LHCN-M2 (cell line): Measurements from ENCODE around the gene TXN. TPM values are rescaled to one million over a fixed set of nuclear protein-coding genes. Genes with fewer than 3 reads are reported as not detected.

Experiments
- DNase-seq: peaks from one replicate; pipeline ENCODE4 v3.0.0-alpha.2; 2012; ENCODE audit warnings: low read depth
- polyA plus RNA-seq: library from polyadenylated mRNA; unstranded; fragments of >200 nt; gene quantifications from one replicate; pipeline ENCODE4 v1.2.1, GENCODE V29; 2012; ENCODE audit warnings: missing spikeins
- total RNA-seq: library from RNA; depleted of rRNA; stranded (reverse); fragments of >200 nt; gene quantifications from 2 replicates; pipeline ENCODE4 v1.2.3, GENCODE V29; 2014; rRNA removed

Gene TXN
- total RNA-seq = 243 and 247 TPM in 2 replicates
- polyA plus RNA-seq = 607 TPM

- peak; percentile 89 for DNase-seq
These were observed at the start of gene TXN for GRCh38 chr9:110256380-110257096. TXN (minus strand) TSS chr9:110256507; CDS start chr9:110256435, 72 bp downstream.

- DNase-seq = peak; percentile 31
These were observed 46.8 kb upstream of the TXN start for GRCh38 chr9:110303133-110303532.

- no peak for DNase-seq
These were observed 41.8 kb upstream of the TXN start for GRCh38 chr9:110298043-110298605.

GRCh38 chr9:110293248-110293647 lies 36.9 kb upstream of the TXN start:
- DNase-seq = no peak

- DNase-seq = no peak
These were observed 35.7 kb upstream of the TXN start for GRCh38 chr9:110291921-110292557.

- DNase-seq = no peak
These were observed 33.7 kb upstream of the TXN start for GRCh38 chr9:110290001-110290400.

GRCh38 chr9:110288503-110288902 lies 32.2 kb upstream of the TXN start:
- DNase-seq = no peak

GRCh38 chr9:110287289-110287680 lies 31.0 kb upstream of the TXN start:
- DNase-seq = no peak

- no peak for DNase-seq
These were observed 28.0 kb upstream of the TXN start for GRCh38 chr9:110284211-110284844.

- DNase-seq = no peak
These were observed 27.4 kb upstream of the TXN start for GRCh38 chr9:110283751-110284150.

GRCh38 chr9:110282739-110283081 lies 26.4 kb upstream of the TXN start:
- no peak for DNase-seq

GRCh38 chr9:110282018-110282738 lies 25.9 kb upstream of the TXN start:
- DNase-seq = peak; percentile 81

- DNase-seq = peak; percentile 38
These were observed 21.9 kb upstream of the TXN start for GRCh38 chr9:110278080-110278707.

- DNase-seq = no peak
These were observed 20.5 kb upstream of the TXN start for GRCh38 chr9:110276781-110277180.

- no peak for DNase-seq
These were observed 14.1 kb upstream of the TXN start for GRCh38 chr9:110270211-110270995.

GRCh38 chr9:110266795-110267194 lies 10.5 kb upstream of the TXN start:
- DNase-seq = no peak

- no peak for DNase-seq
These were observed 5.3 kb upstream of the TXN start for GRCh38 chr9:110261632-110262031.

- no peak for DNase-seq
These were observed 4.6 kb upstream of the TXN start for GRCh38 chr9:110260911-110261310.

- DNase-seq = no peak
These were observed 3.3 kb upstream of the TXN start for GRCh38 chr9:110259566-110259965.

GRCh38 chr9:110258690-110259091 lies 2.4 kb upstream of the TXN start:
- no peak for DNase-seq

- no peak for DNase-seq
These were observed 1.6 kb upstream of the TXN start for GRCh38 chr9:110257956-110258355.
